ENCODE data around the gene OBSCN.
"Not testable (repeated sequence)": the region's sequence is repeated elsewhere in the genome, so short reads cannot be mapped to it uniquely, and the experiment has no call there.

- TF ChIP-seq, protein P1, sequence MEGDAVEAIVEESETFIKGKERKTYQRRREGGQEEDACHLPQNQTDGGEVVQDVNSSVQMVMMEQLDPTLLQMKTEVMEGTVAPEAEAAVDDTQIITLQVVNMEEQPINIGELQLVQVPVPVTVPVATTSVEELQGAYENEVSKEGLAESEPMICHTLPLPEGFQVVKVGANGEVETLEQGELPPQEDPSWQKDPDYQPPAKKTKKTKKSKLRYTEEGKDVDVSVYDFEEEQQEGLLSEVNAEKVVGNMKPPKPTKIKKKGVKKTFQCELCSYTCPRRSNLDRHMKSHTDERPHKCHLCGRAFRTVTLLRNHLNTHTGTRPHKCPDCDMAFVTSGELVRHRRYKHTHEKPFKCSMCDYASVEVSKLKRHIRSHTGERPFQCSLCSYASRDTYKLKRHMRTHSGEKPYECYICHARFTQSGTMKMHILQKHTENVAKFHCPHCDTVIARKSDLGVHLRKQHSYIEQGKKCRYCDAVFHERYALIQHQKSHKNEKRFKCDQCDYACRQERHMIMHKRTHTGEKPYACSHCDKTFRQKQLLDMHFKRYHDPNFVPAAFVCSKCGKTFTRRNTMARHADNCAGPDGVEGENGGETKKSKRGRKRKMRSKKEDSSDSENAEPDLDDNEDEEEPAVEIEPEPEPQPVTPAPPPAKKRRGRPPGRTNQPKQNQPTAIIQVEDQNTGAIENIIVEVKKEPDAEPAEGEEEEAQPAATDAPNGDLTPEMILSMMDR (CRISPR knock-in tag; IDR thresholded peaks at IDR 0.05), result not testable (repeated sequence)
- not testable (repeated sequence) for TF ChIP-seq PREB (CRISPR knock-in tag; IDR thresholded peaks at IDR 0.05); PCBP1 (IDR thresholded peaks at IDR 0.05; ENCODE audit: borderline replicate concordance, low read depth, low read length); ZNF10 (CRISPR knock-in tag; IDR thresholded peaks at IDR 0.05; ENCODE audit: borderline replicate concordance, low read depth); ZNF792 (CRISPR knock-in tag; IDR thresholded peaks at IDR 0.05); SMARCC2 (IDR thresholded peaks at IDR 0.05); ZFP36L2 (CRISPR knock-in tag; IDR thresholded peaks at IDR 0.05); POLR2AphosphoS5 (IDR thresholded peaks at IDR 0.05; ENCODE audit: low read depth, low read length); KDM1A (CRISPR knock-in tag; IDR thresholded peaks at IDR 0.05); FOXA1 (IDR thresholded peaks at IDR 0.05); FOXA1 (CRISPR knock-in tag; IDR thresholded peaks at IDR 0.05)
- TF ChIP-seq, protein P2, sequence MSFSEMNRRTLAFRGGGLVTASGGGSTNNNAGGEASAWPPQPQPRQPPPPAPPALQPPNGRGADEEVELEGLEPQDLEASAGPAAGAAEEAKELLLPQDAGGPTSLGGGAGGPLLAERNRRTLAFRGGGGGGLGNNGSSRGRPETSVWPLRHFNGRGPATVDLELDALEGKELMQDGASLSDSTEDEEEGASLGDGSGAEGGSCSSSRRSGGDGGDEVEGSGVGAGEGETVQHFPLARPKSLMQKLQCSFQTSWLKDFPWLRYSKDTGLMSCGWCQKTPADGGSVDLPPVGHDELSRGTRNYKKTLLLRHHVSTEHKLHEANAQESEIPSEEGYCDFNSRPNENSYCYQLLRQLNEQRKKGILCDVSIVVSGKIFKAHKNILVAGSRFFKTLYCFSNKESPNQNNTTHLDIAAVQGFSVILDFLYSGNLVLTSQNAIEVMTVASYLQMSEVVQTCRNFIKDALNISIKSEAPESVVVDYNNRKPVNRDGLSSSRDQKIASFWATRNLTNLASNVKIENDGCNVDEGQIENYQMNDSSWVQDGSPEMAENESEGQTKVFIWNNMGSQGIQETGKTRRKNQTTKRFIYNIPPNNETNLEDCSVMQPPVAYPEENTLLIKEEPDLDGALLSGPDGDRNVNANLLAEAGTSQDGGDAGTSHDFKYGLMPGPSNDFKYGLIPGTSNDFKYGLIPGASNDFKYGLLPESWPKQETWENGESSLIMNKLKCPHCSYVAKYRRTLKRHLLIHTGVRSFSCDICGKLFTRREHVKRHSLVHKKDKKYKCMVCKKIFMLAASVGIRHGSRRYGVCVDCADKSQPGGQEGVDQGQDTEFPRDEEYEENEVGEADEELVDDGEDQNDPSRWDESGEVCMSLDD (CRISPR knock-in tag; IDR thresholded peaks at IDR 0.05; ENCODE audit: borderline replicate concordance), result not testable (repeated sequence)
Measured at GRCh38 chr1:228221097-228221496, 13.3 kb downstream of the OBSCN start.
